GM12878 (cell line): ENCODE results near the gene ZFP91. TPM values are rescaled to one million over a fixed set of nuclear protein-coding genes. Genes with fewer than 3 reads are reported as not detected.

Source experiments
- BCL11A ChIP-seq: IDR thresholded peaks from 2 replicates; pipeline ENCODE4 v1.6.1; 2011; ENCODE audit warnings: low read depth, low read length
- CBX5 ChIP-seq: sonication (generic); IDR thresholded peaks from 2 replicates; pipeline ENCODE4 v1.6.1; 2016; ENCODE audit warnings: low read depth, moderate library complexity, mild to moderate bottlenecking, inconsistent platforms
- EED ChIP-seq: sonication (generic); IDR thresholded peaks from 2 replicates; pipeline ENCODE4 v1.6.1; 2016; ENCODE audit warnings: antibody characterized with exemption, low read depth
- EP300 ChIP-seq, 2 experiments: fragments of 150-350 bp in 1 of 2; IDR thresholded peaks; 2 replicates each; pipeline ENCODE4 v1.6.1; 2011 to 2012; ENCODE audit warnings: low read depth in 2 of 2, low read length in 2 of 2, borderline replicate concordance in 1 of 2, improper control_type of control experiment in 1 of 2, inconsistent platforms in 1 of 2; ENCODE audit not compliant: control insufficient read depth in 1 of 2
- ETV6 ChIP-seq, 2 experiments: fragments of 450-650 bp in 1 of 2; IDR thresholded peaks in 1 of 2; conservative IDR thresholded peaks in 1 of 2; 2 replicates each; pipeline ENCODE4 v1.6.1; 2014; ENCODE audit warnings: antibody characterized with exemption in 1 of 2, borderline replicate concordance in 1 of 2, low read depth in 1 of 2, mild to moderate bottlenecking in 1 of 2, moderate library complexity in 1 of 2
- HDGF ChIP-seq: fragments of 450-650 bp; IDR thresholded peaks from 2 replicates; pipeline ENCODE4 v1.6.1; 2016; ENCODE audit warnings: antibody characterized with exemption
- JUNB ChIP-seq: IDR thresholded peaks from 2 replicates; pipeline ENCODE4 v1.6.1; 2016; ENCODE audit warnings: antibody characterized with exemption, mild to moderate bottlenecking
- LARP7 ChIP-seq: fragments of 450-650 bp; IDR thresholded peaks from 2 replicates; pipeline ENCODE4 v1.6.1; 2017; ENCODE audit warnings: mild to moderate bottlenecking
- MTA2 ChIP-seq: fragments of 450-650 bp; IDR thresholded peaks from 2 replicates; pipeline ENCODE4 v1.6.1; 2016; ENCODE audit warnings: low read depth, mild to moderate bottlenecking, moderate library complexity
- NFYA ChIP-seq: IDR thresholded peaks from 2 replicates; pipeline ENCODE4 v1.6.1; 2011; ENCODE audit warnings: low read depth, mild to moderate bottlenecking, low read length, improper control_type of control experiment, borderline replicate concordance
- NR2F1 ChIP-seq: fragments of 450-650 bp; conservative IDR thresholded peaks from 2 replicates; pipeline ENCODE4 v1.6.1; 2017; ENCODE audit warnings: mild to moderate bottlenecking
- SIN3A ChIP-seq: IDR thresholded peaks from 2 replicates; pipeline ENCODE4 v1.6.1; 2012; ENCODE audit warnings: low read depth, low read length, improper control_type of control experiment
- SMAD1 ChIP-seq: fragments of 450-650 bp; IDR thresholded peaks from 2 replicates; pipeline ENCODE4 v1.6.1; 2018; ENCODE audit warnings: mild to moderate bottlenecking, low read depth; ENCODE audit not compliant: partially characterized antibody
- SMARCA5 ChIP-seq: fragments of 450-650 bp; IDR thresholded peaks from 2 replicates; pipeline ENCODE4 v1.6.1; 2017; ENCODE audit warnings: mild to moderate bottlenecking
- SP1 ChIP-seq: IDR thresholded peaks from one replicate; pipeline ENCODE4 v1.6.1; 2011; ENCODE audit warnings: low read depth, low read length
- TARDBP ChIP-seq: IDR thresholded peaks from 2 replicates; pipeline ENCODE4 v1.6.1; 2016; ENCODE audit warnings: borderline replicate concordance
- polyA plus RNA-seq, 11 experiments: library from polyadenylated mRNA; depleted of rRNA in 4 of 11; unstranded in 6 of 11; stranded (reverse) in 5 of 11; fragments of >200 nt; fragmentation: Nextera tagmentation in 4 of 11; fragmentation: Illumina TruSeq in 1 of 11; extraction: Ambion mirVana in 4 of 11; extraction: Trizol in 1 of 11; gene quantifications; 1 replicate in 1 of 11; 2 replicates in 10 of 11; pipeline versions ENCODE4 v1.2.1 to v1.2.3, GENCODE V29; 2011 to 2016; ENCODE audit warnings: inconsistent platforms in 2 of 11, missing spikeins in 2 of 11, low read depth in 1 of 11
- total RNA-seq, 4 experiments: library from RNA; depleted of rRNA in 3 of 4; stranded (reverse); fragments of >200 nt in 3 of 4; fragmentation: Illumina TruSeq in 1 of 4; extraction: Trizol in 1 of 4; gene quantifications; 2 replicates each; pipeline versions ENCODE4 v1.2.1 to v1.2.3, GENCODE V29; 2013 to 2021
- TF ChIP-seq, protein P1 (sequence below): fragments of 450-650 bp; IDR thresholded peaks from 2 replicates; pipeline ENCODE4 v1.6.1; 2017; ENCODE audit warnings: mild to moderate bottlenecking, moderate library complexity
- TF ChIP-seq, protein P2 (sequence below): IDR thresholded peaks from 2 replicates; pipeline ENCODE4 v1.6.1; 2011; ENCODE audit warnings: low read depth, mild to moderate bottlenecking, low read length, moderate library complexity, borderline replicate concordance; ENCODE audit errors: extremely low read depth
- TF ChIP-seq, protein P3 (sequence below): fragments of 150-350 bp; IDR thresholded peaks from 2 replicates; pipeline ENCODE4 v1.6.1; 2014; ENCODE audit warnings: mild to moderate bottlenecking, low read depth, low read length
- TF ChIP-seq, protein P4 (sequence below): fragments of 450-650 bp; formaldehyde crosslinking; IDR thresholded peaks from 2 replicates; pipeline ENCODE4 v1.5.0; 2022; ENCODE audit warnings: mild to moderate bottlenecking, missing genetic modification characterization
- TF ChIP-seq, protein P5 (sequence below): IDR thresholded peaks from 2 replicates; pipeline ENCODE4 v1.6.1; 2012; ENCODE audit warnings: low read depth, low read length, improper control_type of control experiment

Gene ZFP91
- total and polyA plus RNA-seq, 10 of the 15 experiments (the other 5 are each of a cell fraction or from before 2014, with no cell fraction given): 12.9 to 54.1 (median 31.7) TPM

DNA sequence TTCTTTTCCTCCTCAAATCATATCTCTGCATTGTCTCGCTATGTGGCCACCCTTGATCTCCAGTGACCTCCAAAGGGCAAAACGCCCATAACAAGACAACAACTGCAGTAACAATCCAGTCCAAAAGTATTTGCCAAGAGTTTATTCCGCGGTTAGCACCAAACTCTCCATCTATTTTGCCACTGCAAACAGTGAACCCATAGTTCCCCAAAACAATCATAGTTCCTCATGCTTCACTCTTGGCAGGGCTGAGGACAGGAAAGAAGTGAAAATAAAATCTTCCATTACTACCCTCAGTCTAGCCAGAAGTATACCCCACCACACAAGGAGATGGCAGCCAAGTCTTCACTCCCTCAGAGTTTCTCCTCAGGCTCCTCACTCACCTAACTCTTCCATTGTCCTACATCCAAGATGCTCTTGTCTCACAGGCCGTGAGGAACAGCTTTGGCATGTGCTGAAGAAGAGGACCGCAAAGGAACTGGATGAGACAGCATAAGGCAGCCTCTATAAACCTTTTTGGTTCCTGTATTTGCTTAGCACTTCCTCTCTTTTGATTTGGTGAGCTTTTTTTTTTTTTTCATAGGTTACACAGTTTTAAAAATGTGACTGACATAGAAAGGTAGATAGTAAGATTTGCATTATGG lies 3.4 kb upstream of the ZFP91 start, which contains the start of gene LPXN (continued):
- TF ChIP-seq LARP7: 0 out of 2 replicates have a peak, but pooled peaks have one; percentile 17
- TF ChIP-seq HDGF: 0 out of 2 replicates have a peak, but pooled peaks have one; percentile 37
- TF ChIP-seq NR2F1: peak; percentile 53
- TF ChIP-seq TARDBP: no peak
- TF ChIP-seq NFYA: no peak
- TF ChIP-seq SP1: peak; percentile 6
- peak; percentile 90 for TF ChIP-seq SMAD1
- no peak for TF ChIP-seq JUNB
- TF ChIP-seq, protein P1, sequence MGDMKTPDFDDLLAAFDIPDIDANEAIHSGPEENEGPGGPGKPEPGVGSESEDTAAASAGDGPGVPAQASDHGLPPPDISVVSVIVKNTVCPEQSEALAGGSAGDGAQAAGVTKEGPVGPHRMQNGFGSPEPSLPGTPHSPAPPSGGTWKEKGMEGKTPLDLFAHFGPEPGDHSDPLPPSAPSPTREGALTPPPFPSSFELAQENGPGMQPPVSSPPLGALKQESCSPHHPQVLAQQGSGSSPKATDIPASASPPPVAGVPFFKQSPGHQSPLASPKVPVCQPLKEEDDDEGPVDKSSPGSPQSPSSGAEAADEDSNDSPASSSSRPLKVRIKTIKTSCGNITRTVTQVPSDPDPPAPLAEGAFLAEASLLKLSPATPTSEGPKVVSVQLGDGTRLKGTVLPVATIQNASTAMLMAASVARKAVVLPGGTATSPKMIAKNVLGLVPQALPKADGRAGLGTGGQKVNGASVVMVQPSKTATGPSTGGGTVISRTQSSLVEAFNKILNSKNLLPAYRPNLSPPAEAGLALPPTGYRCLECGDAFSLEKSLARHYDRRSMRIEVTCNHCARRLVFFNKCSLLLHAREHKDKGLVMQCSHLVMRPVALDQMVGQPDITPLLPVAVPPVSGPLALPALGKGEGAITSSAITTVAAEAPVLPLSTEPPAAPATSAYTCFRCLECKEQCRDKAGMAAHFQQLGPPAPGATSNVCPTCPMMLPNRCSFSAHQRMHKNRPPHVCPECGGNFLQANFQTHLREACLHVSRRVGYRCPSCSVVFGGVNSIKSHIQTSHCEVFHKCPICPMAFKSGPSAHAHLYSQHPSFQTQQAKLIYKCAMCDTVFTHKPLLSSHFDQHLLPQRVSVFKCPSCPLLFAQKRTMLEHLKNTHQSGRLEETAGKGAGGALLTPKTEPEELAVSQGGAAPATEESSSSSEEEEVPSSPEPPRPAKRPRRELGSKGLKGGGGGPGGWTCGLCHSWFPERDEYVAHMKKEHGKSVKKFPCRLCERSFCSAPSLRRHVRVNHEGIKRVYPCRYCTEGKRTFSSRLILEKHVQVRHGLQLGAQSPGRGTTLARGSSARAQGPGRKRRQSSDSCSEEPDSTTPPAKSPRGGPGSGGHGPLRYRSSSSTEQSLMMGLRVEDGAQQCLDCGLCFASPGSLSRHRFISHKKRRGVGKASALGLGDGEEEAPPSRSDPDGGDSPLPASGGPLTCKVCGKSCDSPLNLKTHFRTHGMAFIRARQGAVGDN: peak; percentile 83
- no peak for TF ChIP-seq MTA2
- TF ChIP-seq SMARCA5: 0 out of 2 replicates have a peak, but pooled peaks have one; percentile 20
- TF ChIP-seq SIN3A: no peak
- TF ChIP-seq, protein P2, sequence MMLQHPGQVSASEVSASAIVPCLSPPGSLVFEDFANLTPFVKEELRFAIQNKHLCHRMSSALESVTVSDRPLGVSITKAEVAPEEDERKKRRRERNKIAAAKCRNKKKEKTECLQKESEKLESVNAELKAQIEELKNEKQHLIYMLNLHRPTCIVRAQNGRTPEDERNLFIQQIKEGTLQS: no peak
- no peak for TF ChIP-seq BCL11A
- TF ChIP-seq, protein P3, sequence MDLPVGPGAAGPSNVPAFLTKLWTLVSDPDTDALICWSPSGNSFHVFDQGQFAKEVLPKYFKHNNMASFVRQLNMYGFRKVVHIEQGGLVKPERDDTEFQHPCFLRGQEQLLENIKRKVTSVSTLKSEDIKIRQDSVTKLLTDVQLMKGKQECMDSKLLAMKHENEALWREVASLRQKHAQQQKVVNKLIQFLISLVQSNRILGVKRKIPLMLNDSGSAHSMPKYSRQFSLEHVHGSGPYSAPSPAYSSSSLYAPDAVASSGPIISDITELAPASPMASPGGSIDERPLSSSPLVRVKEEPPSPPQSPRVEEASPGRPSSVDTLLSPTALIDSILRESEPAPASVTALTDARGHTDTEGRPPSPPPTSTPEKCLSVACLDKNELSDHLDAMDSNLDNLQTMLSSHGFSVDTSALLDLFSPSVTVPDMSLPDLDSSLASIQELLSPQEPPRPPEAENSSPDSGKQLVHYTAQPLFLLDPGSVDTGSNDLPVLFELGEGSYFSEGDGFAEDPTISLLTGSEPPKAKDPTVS: no peak
- TF ChIP-seq ETV6 (conservative IDR thresholded peaks at IDR 0.05 in 1 of 2, IDR thresholded peaks at IDR 0.05 in 1 of 2; ENCODE audit: borderline replicate concordance in 1 of 2, low read depth in 1 of 2): peak in 1 of 2 experiments; percentile 31; a peak in 1 of 4 replicates
- TF ChIP-seq EED: peak; percentile 80
- peak; percentile 58; the same call in 1 of the 2 replicates for TF ChIP-seq CBX5
- TF ChIP-seq, protein P4, sequence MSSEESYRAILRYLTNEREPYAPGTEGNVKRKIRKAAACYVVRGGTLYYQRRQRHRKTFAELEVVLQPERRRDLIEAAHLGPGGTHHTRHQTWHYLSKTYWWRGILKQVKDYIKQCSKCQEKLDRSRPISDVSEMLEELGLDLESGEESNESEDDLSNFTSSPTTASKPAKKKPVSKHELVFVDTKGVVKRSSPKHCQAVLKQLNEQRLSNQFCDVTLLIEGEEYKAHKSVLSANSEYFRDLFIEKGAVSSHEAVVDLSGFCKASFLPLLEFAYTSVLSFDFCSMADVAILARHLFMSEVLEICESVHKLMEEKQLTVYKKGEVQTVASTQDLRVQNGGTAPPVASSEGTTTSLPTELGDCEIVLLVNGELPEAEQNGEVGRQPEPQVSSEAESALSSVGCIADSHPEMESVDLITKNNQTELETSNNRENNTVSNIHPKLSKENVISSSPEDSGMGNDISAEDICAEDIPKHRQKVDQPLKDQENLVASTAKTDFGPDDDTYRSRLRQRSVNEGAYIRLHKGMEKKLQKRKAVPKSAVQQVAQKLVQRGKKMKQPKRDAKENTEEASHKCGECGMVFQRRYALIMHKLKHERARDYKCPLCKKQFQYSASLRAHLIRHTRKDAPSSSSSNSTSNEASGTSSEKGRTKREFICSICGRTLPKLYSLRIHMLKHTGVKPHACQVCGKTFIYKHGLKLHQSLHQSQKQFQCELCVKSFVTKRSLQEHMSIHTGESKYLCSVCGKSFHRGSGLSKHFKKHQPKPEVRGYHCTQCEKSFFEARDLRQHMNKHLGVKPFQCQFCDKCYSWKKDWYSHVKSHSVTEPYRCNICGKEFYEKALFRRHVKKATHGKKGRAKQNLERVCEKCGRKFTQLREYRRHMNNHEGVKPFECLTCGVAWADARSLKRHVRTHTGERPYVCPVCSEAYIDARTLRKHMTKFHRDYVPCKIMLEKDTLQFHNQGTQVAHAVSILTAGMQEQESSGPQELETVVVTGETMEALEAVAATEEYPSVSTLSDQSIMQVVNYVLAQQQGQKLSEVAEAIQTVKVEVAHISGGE: no peak
- TF ChIP-seq, protein P5, sequence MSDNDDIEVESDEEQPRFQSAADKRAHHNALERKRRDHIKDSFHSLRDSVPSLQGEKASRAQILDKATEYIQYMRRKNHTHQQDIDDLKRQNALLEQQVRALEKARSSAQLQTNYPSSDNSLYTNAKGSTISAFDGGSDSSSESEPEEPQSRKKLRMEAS: peak; percentile 54; the same call in 1 of the 2 replicates
- 0 out of 4 replicates have a peak, but pooled peaks of 1 of the 2 experiments have one; percentile 28 for TF ChIP-seq EP300 (IDR thresholded peaks at IDR 0.05; ENCODE audit: borderline replicate concordance in 1 of 2, control insufficient read depth in 1 of 2, low read depth in 2 of 2, low read length in 2 of 2)
